Measurements from ENCODE around the gene SRGN. TPM values are rescaled to one million over a fixed set of nuclear protein-coding genes. Genes with fewer than 3 reads are reported as not detected.

The SRGN gene, protein sequence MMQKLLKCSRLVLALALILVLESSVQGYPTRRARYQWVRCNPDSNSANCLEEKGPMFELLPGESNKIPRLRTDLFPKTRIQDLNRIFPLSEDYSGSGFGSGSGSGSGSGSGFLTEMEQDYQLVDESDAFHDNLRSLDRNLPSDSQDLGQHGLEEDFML
- not detected in 2 replicates for total RNA-seq (2021; fragmentation: NEBNext Ultra II Directional; extraction: Animal tissue kit (Norgen Biotek cat#: 25700))
- polyA plus RNA-seq (2011; rRNA removed) = 0.06 TPM in 1 of 2 replicates, not detected in the other
- 0.10 TPM for polyA plus RNA-seq (2011; cell fraction: cytosol; rRNA removed)
- polyA plus RNA-seq (2011; cell fraction: nucleus; rRNA removed) = not detected
- 0.18 TPM in 1 of 4 replicates, not detected in the others for polyA plus RNA-seq (2012, experiment 1 of 2)
- not detected for polyA plus RNA-seq (2012, experiment 2 of 2)
- not detected for polyA plus RNA-seq (2013, experiment 1 of 2)
- 0.04 TPM for polyA plus RNA-seq (2013, experiment 2 of 2)
- not detected in 2 replicates for polyA minus RNA-seq (2011; rRNA and poly(A)+ RNA removed)
- polyA minus RNA-seq (2011; cell fraction: cytosol; rRNA and poly(A)+ RNA removed) = not detected
- polyA minus RNA-seq (2011; cell fraction: nucleus; rRNA and poly(A)+ RNA removed) = not detected
- long read RNA-seq, experiment 1 = 0 reads
- long read RNA-seq, experiment 2 = 0 reads

DNA sequence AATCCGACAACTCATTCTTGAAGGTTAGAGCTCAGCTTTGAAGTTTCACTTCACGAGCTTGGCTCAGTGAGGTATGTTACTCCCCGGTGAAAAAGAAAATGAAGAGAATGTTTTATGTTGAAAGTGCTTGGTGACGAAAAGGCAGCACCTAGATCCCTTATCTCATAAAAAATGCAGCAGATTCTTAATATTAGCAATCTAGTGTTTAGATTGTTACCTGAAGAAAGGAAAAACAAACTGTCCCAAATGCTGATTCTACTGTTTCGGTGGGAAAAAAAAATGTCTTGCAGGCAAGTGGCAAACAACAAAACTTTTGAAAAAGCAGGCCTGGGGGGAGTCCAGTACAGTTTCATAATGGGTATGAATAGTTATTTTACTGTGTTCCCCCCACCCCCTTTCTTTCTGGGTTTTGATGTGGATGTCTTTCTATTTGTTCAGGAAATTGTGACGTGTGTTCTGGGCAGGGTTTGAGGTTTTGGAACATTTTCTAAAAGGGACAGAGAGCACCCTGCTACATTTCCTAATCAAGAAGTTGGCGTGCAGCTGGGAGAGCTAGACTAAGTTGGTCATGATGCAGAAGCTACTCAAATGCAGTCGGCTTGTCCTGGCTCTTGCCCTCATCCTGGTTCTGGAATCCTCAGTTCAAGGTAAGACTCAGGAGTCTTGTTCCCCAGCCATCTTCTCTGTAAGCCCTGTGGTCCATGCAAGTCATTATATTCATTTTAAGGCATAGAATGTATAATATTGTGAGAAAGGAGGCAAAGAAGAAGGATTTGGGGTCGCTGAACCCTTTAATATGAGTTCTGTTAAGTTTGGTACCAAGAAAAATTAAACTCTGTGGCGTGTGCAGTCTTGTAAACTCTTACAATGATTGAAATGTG is at the start of gene SRGN:
Gene SRGN, plus strand, starts transcription at position 514 of the 881 bp plus-strand sequence. Its CDS starts 55 bp downstream, at position 569.
- H3K79me1 ChIP-seq (ENCODE audit: low read depth, low read length) = no peaks in the 10 kb centered on the region
- no peak within 1 kb of the TSS for H3K4me2 ChIP-seq (ENCODE audit: insufficient read depth in 1 of 2, low read depth in 2 of 2, low read length in 2 of 2)
- no peaks in the 10 kb centered on the region for H3K9me3 ChIP-seq (ENCODE audit: insufficient read depth in 2 of 2, low read depth in 1 of 2, low read length in 1 of 2)
- H3K4me1 ChIP-seq (replicated peaks in 1 of 4; ENCODE audit: control insufficient read depth in 3 of 4, insufficient read depth in 4 of 4, low read length in 3 of 4) = peaks cover 0 to 4% (median 1%) of the 10 kb centered on the region in 4 experiments; a peak in 3 of 7 replicates
- no peak within 1 kb of the TSS for H2BK20ac ChIP-seq (ENCODE audit: low read length)
- no peaks in the 10 kb centered on the region for H3K36me3 ChIP-seq (ENCODE audit: control insufficient read depth in 2 of 4, insufficient read depth in 4 of 4, low read length in 3 of 4)
- H2BK12ac ChIP-seq (ENCODE audit: low read depth, low read length) = no peak within 1 kb of the TSS
- no peaks in the 10 kb centered on the region for H3K79me2 ChIP-seq (ENCODE audit: control insufficient read depth in 1 of 2, insufficient read depth in 2 of 2, low read length in 2 of 2)
- H2AFZ ChIP-seq (ENCODE audit: low read length) = no peak within 1 kb of the TSS
- no peak within 1 kb of the TSS for H3K56ac ChIP-seq (replicated peaks; ENCODE audit: insufficient read length, low read depth, low read length)
- no peak within 1 kb of the TSS for H2BK120ac ChIP-seq (replicated peaks; ENCODE audit: low read depth, low read length)
- no peak within 1 kb of the TSS for H3K27ac ChIP-seq (ENCODE audit: low read depth, low read length)
- H2BK15ac ChIP-seq (ENCODE audit: low read length) = no peak within 1 kb of the TSS
- WGBS, 2 experiments (ENCODE audit: extremely low coverage in 1 of 2, insufficient coverage in 1 of 2, insufficient read length in 1 of 2, insufficient replicate concordance in 2 of 2, low coverage in 1 of 2, low lambda C conversion rate in 2 of 2, missing lambda C conversion rate in 1 of 2) = 85% methylated on average over 10 of the region's 10 CpGs; no CpG with 5 or more reads in 1 of the 2 experiments
- no peak within 1 kb of the TSS for H3K4ac ChIP-seq (replicated peaks; ENCODE audit: insufficient read length, low read depth, low read length)
- DNase-seq (ENCODE audit: low read depth in 1 of 2, low spot score in 2 of 2) = no peak
- H3K18ac ChIP-seq (ENCODE audit: extremely low read depth, low read length) = no peak within 1 kb of the TSS
- CTCF ChIA-PET (ENCODE audit: partially characterized antibody) = interaction anchor here (1.7 kb wide), 1 partner anchor 92 kb away, joined by 3 read pairs; no protein-coding TSS in a partner anchor
- H2AK5ac ChIP-seq (ENCODE audit: low read depth, low read length) = no peak within 1 kb of the TSS
- no peaks in the 10 kb centered on the region for H3K23me2 ChIP-seq (ENCODE audit: low read depth, low read length)
- no peak within 1 kb of the TSS for H4K5ac ChIP-seq (ENCODE audit: insufficient read length, low read depth, low read length)
- H3K14ac ChIP-seq (ENCODE audit: insufficient read length) = no peak within 1 kb of the TSS
- no peaks in the 10 kb centered on the region for H4K20me1 ChIP-seq (replicated peaks in 1 of 2; ENCODE audit: control insufficient read depth in 1 of 2, insufficient read depth in 2 of 2, low read length in 2 of 2)
- H4K91ac ChIP-seq (replicated peaks; ENCODE audit: insufficient read length, low read length) = no peak within 1 kb of the TSS
- H3K23ac ChIP-seq (ENCODE audit: insufficient read length) = no peak within 1 kb of the TSS
- POLR2A ChIA-PET (ENCODE audit: partially characterized antibody) = no interaction called here
- H3K4me3 ChIP-seq (ENCODE audit: extremely low read depth in 1 of 4, insufficient read depth in 2 of 4, low read depth in 3 of 4, low read length in 4 of 4) = no peak within 1 kb of the TSS
- H3K9ac ChIP-seq (replicated peaks in 1 of 4; ENCODE audit: extremely low read depth in 1 of 4, low read depth in 3 of 4, low read length in 3 of 4) = no peak within 1 kb of the TSS
- no peaks in the 10 kb centered on the region for H3K27me3 ChIP-seq (replicated peaks in 1 of 4; ENCODE audit: control insufficient read depth in 3 of 4, extremely low read depth in 1 of 4, insufficient read depth in 3 of 4, low read length in 3 of 4)
- no peak within 1 kb of the TSS for H2BK5ac ChIP-seq (ENCODE audit: low read depth, low read length)
- FAIRE-seq = no peak
- no peak within 1 kb of the TSS for H4K8ac ChIP-seq (ENCODE audit: extremely low read depth, insufficient read depth, low read length)
- TF ChIP-seq PHF8 (conservative IDR thresholded peaks at IDR 0.05; ENCODE audit: low read depth, low read length) = no peak
- TF ChIP-seq EZH2 (IDR thresholded peaks at IDR 0.05; ENCODE audit: low read depth, low read length, severe bottlenecking) = no peak
- TF ChIP-seq JUND (IDR thresholded peaks at IDR 0.05; ENCODE audit: low read length) = no peak
- TF ChIP-seq POLR2AphosphoS5 (IDR thresholded peaks at IDR 0.05; ENCODE audit: low read depth, low read length) = no peak
- TF ChIP-seq KDM4A (IDR thresholded peaks at IDR 0.05; ENCODE audit: low read depth, low read length, severe bottlenecking) = no peak
- TF ChIP-seq HDAC2 (IDR thresholded peaks at IDR 0.05; ENCODE audit: borderline replicate concordance in 1 of 2, low read depth in 2 of 2, low read length in 2 of 2) = no peak
- no peak for TF ChIP-seq BRCA1 (IDR thresholded peaks at IDR 0.05; ENCODE audit: low read depth, low read length)
- no peak for TF ChIP-seq MAFK (IDR thresholded peaks at IDR 0.05; ENCODE audit: low read depth, low read length)
